DOHH2 (cell line): ENCODE results near the gene XKR8.

ENCODE experiments used
- H3F3A ChIP-seq: fragments of 200-600 bp; sonication (generic), shearing (Covaris generic); 2 replicates; pipeline ENCODE4 v1.6.0; 2016; ENCODE audit warnings: antibody characterized with exemption, mild to moderate bottlenecking; ENCODE audit not compliant: control insufficient read depth, insufficient read depth
- H3K27ac ChIP-seq: fragments of 200-600 bp; sonication (generic); 2 replicates; pipeline ENCODE4 v1.5.1; 2014; ENCODE audit warnings: low read depth, mild to moderate bottlenecking, low read length, moderate library complexity
- H3K27me3 ChIP-seq: fragments of 200-600 bp; sonication (generic); 2 replicates; pipeline ENCODE4 v1.6.1; 2014; ENCODE audit warnings: mild to moderate bottlenecking, low read length, mixed read lengths; ENCODE audit not compliant: control insufficient read depth
- H3K36me3 ChIP-seq: fragments of 200-600 bp; sonication (generic); 2 replicates; pipeline ENCODE4 v1.6.1; 2014; ENCODE audit warnings: mild to moderate bottlenecking, low read length, moderate library complexity, mixed read lengths; ENCODE audit not compliant: control insufficient read depth
- H3K4me1 ChIP-seq: fragments of 200-600 bp; sonication (generic); 2 replicates; pipeline ENCODE4 v1.6.1; 2014; ENCODE audit warnings: mild to moderate bottlenecking, low read length, mixed read lengths; ENCODE audit not compliant: control insufficient read depth
- H3K4me2 ChIP-seq: fragments of 200-600 bp; sonication (generic); 2 replicates; pipeline ENCODE4 v1.6.0; 2014; ENCODE audit warnings: mild to moderate bottlenecking, low read length, moderate library complexity
- H3K4me3 ChIP-seq: fragments of 200-600 bp; sonication (generic); 2 replicates; pipeline ENCODE4 v1.5.1; 2014; ENCODE audit warnings: mild to moderate bottlenecking, low read length, mixed read lengths
- H3K79me2 ChIP-seq: fragments of 200-600 bp; sonication (generic); 2 replicates; pipeline ENCODE4 v1.6.1; 2014; ENCODE audit warnings: mild to moderate bottlenecking, low read length, mixed read lengths; ENCODE audit not compliant: control insufficient read depth
- H3K9me2 ChIP-seq: fragments of 200-600 bp; sonication (generic); replicated peaks from 2 replicates; pipeline ENCODE4 v1.6.1; 2014; ENCODE audit warnings: mild to moderate bottlenecking, low read length, mixed read lengths; ENCODE audit not compliant: control insufficient read depth
- H3K9me3 ChIP-seq: fragments of 200-600 bp; sonication (generic); 2 replicates; pipeline ENCODE4 v1.6.1; 2014; ENCODE audit warnings: antibody characterized with exemption, low read length, mixed read lengths; ENCODE audit not compliant: control insufficient read depth, insufficient read depth
- H4K20me1 ChIP-seq: fragments of 200-600 bp; sonication (generic); 2 replicates; pipeline ENCODE4 v1.6.0; 2014; ENCODE audit warnings: low read depth, mild to moderate bottlenecking, antibody characterized with exemption, low read length, moderate library complexity; ENCODE audit not compliant: control insufficient read depth, insufficient read depth
- CTCF ChIP-seq: fragments of 200-600 bp; sonication (generic); IDR thresholded peaks from one replicate; pipeline ENCODE4 v1.5.1; 2014; ENCODE audit warnings: antibody characterized with exemption, mild to moderate bottlenecking, low read depth, low read length; ENCODE audit not compliant: poor library complexity, severe bottlenecking
- EZH2phosphoT487 ChIP-seq: fragments of 200-600 bp; sonication (generic); IDR thresholded peaks from 2 replicates; pipeline ENCODE4 v1.6.1; 2017; ENCODE audit warnings: borderline replicate concordance, mild to moderate bottlenecking, antibody characterized with exemption, low read length, moderate library complexity, mixed read lengths

XKR8 gene

GRCh38 chr1:27968692-27969091 lies 8.9 kb downstream of the XKR8 start:
- no peak for TF ChIP-seq CTCF
- TF ChIP-seq EZH2phosphoT487: no peak
- Histone ChIP-seq H3K27me3 (no peaks in the 10 kb centered on the region), H3F3A (peaks cover 9% of the 10 kb centered on the region), H3K9me3 (no peaks in the 10 kb centered on the region), H3K79me2 (no peaks in the 10 kb centered on the region), H3K9me2 (no peaks in the 10 kb centered on the region), H3K36me3 (peaks cover 7% of the 10 kb centered on the region; the same call in 1 of the 2 replicates), H3K4me3 (no peak overlapping the region), H3K4me2 (no peak overlapping the region), H3K27ac (no peak overlapping the region), H3K4me1 (no peaks in the 10 kb centered on the region), H4K20me1 (no peaks in the 10 kb centered on the region)

GRCh38 chr1:27970401-27970800 lies 10.6 kb downstream of the XKR8 start:
- Histone ChIP-seq H3K9me2 (no peaks in the 10 kb centered on the region), H3K36me3 (peaks cover 17% of the 10 kb centered on the region), H3K9me3 (no peaks in the 10 kb centered on the region), H4K20me1 (no peaks in the 10 kb centered on the region), H3K27ac (no peak overlapping the region), H3K79me2 (no peaks in the 10 kb centered on the region), H3F3A (peaks cover 9% of the 10 kb centered on the region), H3K4me1 (no peaks in the 10 kb centered on the region), H3K4me3 (no peak overlapping the region), H3K4me2 (no peak overlapping the region), H3K27me3 (no peaks in the 10 kb centered on the region)
- no peak for TF ChIP-seq CTCF
- TF ChIP-seq EZH2phosphoT487: no peak

- no peaks in the 10 kb centered on the region for H3K27me3 ChIP-seq
- H3K4me1 ChIP-seq: no peaks in the 10 kb centered on the region
- peaks cover 17% of the 10 kb centered on the region for H3K36me3 ChIP-seq
- H3K27ac ChIP-seq: no peak overlapping the region
- no peak for TF ChIP-seq EZH2phosphoT487
- H3K9me3 ChIP-seq: no peaks in the 10 kb centered on the region
- H3K4me3 ChIP-seq: no peak overlapping the region
- H3K4me2 ChIP-seq: no peak overlapping the region
- no peaks in the 10 kb centered on the region for H3K9me2 ChIP-seq
- no peaks in the 10 kb centered on the region for H3K79me2 ChIP-seq
- no peaks in the 10 kb centered on the region for H4K20me1 ChIP-seq
- H3F3A ChIP-seq: peaks cover 9% of the 10 kb centered on the region
These were observed 11.9 kb downstream of the XKR8 start for GRCh38 chr1:27971674-27972073.

- no peak overlapping the region for H3K4me2 ChIP-seq
- no peak overlapping the region for H3K4me3 ChIP-seq
- no peaks in the 10 kb centered on the region for H3K9me3 ChIP-seq
- H4K20me1 ChIP-seq: no peaks in the 10 kb centered on the region
- no peaks in the 10 kb centered on the region for H3K27me3 ChIP-seq
- H3K27ac ChIP-seq: no peak overlapping the region
- TF ChIP-seq CTCF: no peak
- no peak for TF ChIP-seq EZH2phosphoT487
- peaks cover 21% of the 10 kb centered on the region for H3K36me3 ChIP-seq
- H3K79me2 ChIP-seq: no peaks in the 10 kb centered on the region
- no peaks in the 10 kb centered on the region for H3K4me1 ChIP-seq
- H3F3A ChIP-seq: peaks cover 9% of the 10 kb centered on the region
- H3K9me2 ChIP-seq: no peaks in the 10 kb centered on the region
These were observed 12.4 kb downstream of the XKR8 start for GRCh38 chr1:27972141-27972540.
